8988T (cell line): Measurements from ENCODE around the gene ZIC1.

Experiments
- DNase-seq: peaks from one replicate; pipeline ENCODE4 v3.0.0; 2011

The ZIC1 gene

GRCh38 chr3:147411815-147412241 is 2.7 kb downstream of the ZIC1 start:
- DNase-seq, result no peak

- no peak for DNase-seq
Measured at GRCh38 chr3:147412261-147412916, 3.2 kb downstream of the ZIC1 start.

GRCh38 chr3:147412917-147413685 is 3.9 kb downstream of the ZIC1 start:
- DNase-seq, result no peak

GRCh38 chr3:147413686-147414389 is 4.7 kb downstream of the ZIC1 start:
- DNase-seq, result no peak

- DNase-seq, result no peak
Measured at GRCh38 chr3:147414390-147415138, 5.4 kb downstream of the ZIC1 start.

- no peak for DNase-seq
Measured at GRCh38 chr3:147415286-147415685, 6.1 kb downstream of the ZIC1 start.

GRCh38 chr3:147415874-147416273 is 6.7 kb downstream of the ZIC1 start:
- no peak for DNase-seq

GRCh38 chr3:147416931-147417330 is 7.8 kb downstream of the ZIC1 start:
- DNase-seq, result no peak

GRCh38 chr3:147417551-147418295 is 8.6 kb downstream of the ZIC1 start:
- no peak for DNase-seq

- no peak for DNase-seq
Measured at GRCh38 chr3:147418371-147418781, 9.2 kb downstream of the ZIC1 start.

- DNase-seq, result no peak
Measured at GRCh38 chr3:147418808-147419701, 9.9 kb downstream of the ZIC1 start.

GRCh38 chr3:147419781-147420224 is 10.6 kb downstream of the ZIC1 start:
- no peak for DNase-seq

GRCh38 chr3:147420353-147421183 is 11.4 kb downstream of the ZIC1 start:
- no peak for DNase-seq

- no peak for DNase-seq
Measured at GRCh38 chr3:147421184-147421912, 12.2 kb downstream of the ZIC1 start.

- no peak for DNase-seq
Measured at GRCh38 chr3:147422196-147422595, 13.0 kb downstream of the ZIC1 start.

GRCh38 chr3:147422601-147423536 is 13.7 kb downstream of the ZIC1 start:
- no peak for DNase-seq

- DNase-seq, result no peak
Measured at GRCh38 chr3:147423537-147423797, 14.3 kb downstream of the ZIC1 start.

- DNase-seq, result no peak
Measured at GRCh38 chr3:147423798-147424580, 14.8 kb downstream of the ZIC1 start.
